HG03469 (cell line): ENCODE measurements around the gene ATP2A2.

ENCODE experiments used
- ATAC-seq: cut with Tn5 transposase; IDR thresholded peaks from one replicate; pipeline ENCODE4 v1.9.1; 2021; ENCODE audit warnings: mild to moderate bottlenecking, moderate library complexity, moderate number of reproducible peaks; ENCODE audit not compliant: unreplicated experiment

ATP2A2 gene

DNA sequence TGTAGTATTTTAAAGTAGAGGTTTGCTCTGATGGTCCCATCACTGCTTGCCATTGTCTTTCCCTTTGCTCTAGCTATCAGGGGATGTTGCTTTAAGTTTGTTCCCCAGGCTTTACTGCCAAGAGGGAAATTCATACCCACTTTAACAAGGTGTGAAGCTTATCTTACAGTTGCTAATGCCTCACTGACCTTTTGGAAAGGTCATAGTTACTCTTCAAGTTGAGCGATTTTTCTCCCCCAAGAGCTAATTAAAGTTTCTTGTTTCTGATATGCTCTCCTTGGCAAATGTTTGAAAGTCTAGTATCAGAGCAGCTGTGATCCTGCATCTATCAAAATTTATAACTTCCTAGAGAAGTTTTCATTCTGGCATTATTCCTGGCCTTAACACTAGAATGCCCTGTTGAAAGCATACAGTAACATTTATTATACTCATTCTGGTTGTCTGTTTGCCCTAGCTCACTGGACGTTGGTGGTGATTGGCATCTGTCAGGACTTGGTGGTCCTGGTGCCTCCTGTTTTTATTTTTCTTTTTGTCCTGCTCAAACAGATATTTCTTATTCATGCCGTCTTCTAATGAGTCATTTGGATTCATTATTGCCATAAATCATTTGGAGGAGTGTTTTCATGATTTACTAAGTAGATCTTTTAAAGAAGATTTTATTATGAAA lies 8.1 kb downstream of the ATP2A2 start:
- ATAC-seq = no peak

DNA sequence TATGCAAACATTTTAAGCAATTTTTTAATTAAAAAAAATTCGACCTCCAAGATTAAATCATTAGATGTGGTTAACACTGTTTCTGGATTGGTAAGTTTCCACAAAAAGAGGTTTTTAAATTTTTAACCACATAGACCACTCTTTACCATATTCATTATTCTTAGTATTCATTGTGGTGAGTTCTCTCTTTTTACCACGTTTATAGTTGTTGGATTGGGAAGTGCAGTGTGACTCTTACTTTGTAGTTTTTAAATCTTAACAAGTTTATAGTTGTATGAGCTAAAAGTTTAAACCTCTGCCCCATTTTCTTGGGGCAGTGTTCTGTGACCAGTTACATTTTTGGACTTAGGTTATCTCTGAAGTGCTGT lies 8.6 kb downstream of the ATP2A2 start:
- no peak for ATAC-seq

DNA sequence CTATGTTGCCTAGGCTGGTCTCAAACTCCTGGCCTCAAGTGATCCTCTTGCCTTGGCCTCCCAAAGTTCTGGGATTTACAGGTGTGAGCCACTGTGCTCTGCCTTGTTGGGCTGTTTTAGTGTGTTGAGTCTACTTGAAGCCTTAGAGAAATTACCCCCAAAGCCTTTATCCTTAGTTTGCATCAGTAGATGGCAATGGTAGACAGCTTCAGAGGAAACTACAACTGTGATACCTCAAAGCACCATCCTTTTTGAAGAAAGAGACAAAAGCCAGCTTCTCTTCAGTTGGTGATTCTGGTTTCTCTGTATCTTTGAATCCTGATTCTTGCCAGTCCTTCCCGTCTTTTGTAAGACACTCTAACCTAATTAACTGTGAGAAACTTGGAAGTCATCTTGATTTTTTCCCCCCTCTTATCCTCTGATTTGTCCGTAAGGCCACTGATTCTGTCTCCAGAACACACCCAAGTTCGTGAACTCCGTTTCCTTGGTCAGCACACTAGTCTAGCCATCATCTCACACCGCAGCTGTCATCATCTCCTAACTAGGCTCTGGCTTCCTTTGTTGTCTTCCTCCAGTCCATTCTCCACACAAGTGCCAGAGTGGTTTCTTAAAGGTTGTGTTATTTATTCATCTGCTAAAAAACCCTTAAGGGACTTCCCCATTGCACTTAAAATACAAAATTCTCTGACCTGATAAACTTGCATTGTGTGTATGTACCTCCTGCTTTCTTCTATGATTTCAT lies 20.2 kb downstream of the ATP2A2 start:
- ATAC-seq = no peak

DNA sequence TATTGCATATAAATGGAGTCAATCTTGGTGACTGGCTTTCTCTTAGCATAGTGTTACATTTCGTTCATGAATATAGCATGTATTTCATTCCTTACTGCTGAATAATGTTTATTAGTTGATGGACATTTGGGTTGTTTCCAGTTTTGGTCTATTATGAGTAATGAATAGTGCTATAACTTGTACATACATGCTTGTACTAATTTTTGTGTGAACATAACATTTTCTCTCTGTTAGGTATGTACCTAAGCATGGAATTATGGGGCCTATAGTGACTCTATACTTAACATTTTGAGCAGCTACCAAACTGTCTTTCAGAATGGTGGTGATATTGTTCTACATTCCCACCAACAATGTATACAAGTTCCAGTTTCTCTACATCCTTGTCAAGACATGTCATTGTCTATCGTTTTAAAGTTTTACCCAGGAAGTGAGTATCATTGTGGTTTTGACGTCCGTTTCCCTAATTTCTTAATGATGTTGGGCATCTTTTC lies 23.1 kb downstream of the ATP2A2 start:
- no peak for ATAC-seq

DNA sequence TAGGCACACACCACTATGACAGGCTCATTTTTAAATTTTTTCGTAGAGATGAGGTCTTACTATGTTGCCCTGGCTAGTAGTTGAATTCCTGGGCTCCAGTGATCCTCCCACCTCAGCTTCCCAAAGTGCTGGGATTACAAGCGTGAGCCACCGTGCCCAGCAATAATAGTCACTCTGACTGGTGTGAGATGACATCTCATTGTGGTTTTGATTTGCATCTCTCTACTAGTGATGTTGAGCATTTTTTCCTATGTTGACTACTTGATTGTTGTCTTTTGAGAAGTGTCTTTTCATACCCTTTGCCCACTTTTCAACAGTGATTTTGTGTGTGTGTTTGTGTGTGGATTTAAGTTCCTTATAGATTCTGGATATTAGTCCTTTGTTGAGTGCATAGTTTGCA lies 26.3 kb downstream of the ATP2A2 start:
- no peak for ATAC-seq

DNA sequence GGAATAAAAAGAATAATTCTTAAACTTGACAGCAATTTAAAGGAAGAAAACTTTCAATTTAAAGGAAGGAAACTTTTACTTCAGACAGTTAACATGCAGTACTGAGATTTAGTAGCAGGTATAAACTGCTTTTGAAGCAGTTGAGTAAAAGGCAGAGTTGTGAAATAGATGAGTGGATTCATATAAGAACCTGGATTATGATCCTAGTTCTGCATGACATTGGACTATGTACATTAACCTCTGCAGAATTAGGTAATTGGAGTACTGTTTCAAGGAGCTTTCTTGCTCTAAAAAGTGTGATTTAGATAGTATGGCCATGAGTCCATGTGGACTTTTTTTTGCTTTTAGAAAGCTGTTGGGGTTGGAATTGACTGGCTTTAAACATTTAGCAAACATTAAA lies 29.7 kb downstream of the ATP2A2 start:
- ATAC-seq = no peak

DNA sequence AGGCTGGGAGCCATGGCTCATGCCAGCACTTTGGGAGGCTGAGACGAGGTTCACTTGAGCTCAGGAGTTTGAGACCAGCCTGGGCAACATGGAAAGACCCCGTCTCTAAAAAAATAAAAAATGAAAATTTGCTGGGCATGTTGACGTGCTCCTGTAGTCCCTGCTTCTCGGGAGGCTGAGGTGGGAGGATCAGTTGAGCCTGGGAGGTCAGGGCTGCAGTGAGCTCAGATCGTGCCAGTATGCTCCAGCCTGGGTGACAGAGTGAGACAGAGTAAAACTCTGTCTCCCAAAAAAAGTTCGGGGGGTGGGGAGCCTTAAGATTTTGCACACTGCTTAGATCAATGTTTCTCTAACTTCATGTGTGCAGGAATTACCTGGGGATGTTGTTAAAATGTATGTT lies 30.9 kb downstream of the ATP2A2 start:
- no peak for ATAC-seq

DNA sequence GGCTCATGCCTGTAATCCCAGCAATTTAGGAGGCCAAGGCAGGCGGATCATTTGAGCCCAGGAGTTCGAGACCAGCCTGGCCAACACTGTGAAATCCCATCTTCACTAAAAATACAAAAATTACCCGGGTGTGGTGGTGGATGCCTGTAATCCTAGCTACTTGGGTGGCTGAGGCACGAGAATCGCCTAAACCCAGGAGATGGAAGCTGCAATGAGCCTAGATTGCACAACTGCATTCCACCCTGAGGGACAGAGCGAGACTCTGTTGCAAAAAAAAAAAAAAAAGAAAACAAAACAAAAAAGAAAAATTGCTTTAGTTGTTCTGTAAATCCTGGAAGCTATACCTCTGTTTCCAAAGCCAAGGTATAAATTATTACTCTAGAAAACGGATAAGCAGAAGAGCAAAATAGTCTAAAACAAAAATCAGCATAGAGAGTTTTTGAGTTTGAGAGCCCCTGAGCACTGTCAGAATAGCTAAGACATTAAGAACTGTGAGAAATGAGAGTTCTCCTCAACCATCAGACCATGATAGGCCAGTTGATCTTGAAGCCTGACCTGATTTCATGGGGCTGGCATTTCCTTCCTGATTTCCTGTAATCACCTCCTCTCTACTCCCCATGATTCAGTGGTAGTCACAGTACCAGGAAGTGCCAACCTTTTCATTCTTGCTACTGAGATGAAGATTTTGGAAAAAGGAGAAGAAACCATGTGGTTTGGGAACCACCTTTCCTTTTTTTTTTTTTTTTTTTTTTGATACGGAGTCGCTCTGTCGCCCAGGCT lies 31.7 kb downstream of the ATP2A2 start:
- ATAC-seq = no peak

DNA sequence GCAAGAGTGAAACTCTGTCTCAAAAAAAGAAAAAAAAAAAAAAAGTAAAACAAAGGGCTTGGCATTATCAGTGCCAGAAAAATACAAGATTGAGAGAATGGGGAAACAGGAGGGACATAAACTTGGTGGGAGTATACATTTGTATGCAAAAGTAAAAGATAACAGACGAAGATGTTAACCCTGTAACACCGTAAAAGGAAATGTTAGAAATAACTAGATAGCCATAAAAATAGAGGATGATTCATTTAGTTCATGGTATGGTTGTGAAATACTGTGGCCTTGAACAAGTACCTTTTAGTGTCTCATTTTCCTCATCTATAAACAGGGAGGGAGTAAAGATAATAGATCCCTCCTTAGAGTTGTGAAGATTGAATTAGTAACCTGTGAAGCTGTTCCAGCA lies 33.3 kb downstream of the ATP2A2 start:
- ATAC-seq = no peak

DNA sequence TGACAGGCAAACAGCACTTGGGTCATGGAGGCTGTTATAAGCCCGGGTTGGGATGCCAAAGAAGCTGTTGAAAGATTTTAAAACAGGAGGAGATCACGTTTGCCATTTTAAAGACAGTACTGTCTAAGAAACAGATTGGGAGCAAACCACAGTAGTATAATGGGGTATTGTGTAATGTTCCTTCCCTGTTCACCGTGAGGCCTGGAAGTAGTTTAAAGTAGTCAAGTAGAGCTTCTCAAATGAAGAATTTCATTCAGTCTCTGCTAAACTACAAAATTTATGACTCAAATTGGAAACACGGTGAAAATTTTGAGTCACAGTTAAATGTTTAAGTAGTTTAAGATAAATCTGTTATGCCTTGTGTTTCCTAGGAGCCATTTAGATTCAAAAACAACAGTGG lies 35.8 kb downstream of the ATP2A2 start:
- no peak for ATAC-seq

DNA sequence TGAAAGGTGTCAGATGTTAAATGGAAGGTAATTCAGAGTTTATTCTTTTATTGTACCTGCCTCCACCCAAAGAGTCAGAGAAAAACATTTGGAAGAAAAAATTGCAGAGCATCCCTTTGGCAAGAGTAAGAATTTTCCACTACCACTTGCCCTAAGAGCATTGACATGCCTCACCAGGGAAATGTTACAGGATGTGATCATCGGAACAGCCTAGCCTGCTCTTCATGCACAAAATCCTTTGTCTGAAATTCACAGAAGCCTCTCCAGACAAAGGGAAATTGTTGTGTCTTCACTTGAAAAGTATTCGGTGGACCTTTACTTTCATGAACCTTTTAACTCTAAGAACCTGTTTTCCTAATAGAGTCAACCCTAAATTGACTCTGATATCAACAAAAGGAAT lies 36.9 kb downstream of the ATP2A2 start:
- ATAC-seq = no peak

DNA sequence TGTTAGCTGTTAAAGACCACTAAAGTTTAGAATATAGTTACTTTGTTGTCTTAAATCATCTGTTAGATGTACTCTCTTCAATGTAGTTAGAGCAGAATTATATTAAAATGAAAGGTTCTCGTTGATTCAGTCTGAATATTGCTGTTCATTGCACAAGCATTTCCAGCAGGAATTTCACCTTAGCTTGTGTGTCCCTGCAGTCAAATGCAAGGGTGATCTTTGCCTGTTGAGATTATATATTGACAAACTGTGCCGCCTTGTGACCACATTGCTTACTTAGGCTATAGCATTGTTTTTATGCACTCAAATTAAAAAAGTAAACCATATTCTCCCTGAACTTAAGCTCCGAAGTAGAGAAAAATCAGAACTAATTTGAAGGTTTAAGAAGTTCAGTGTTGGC lies 39.5 kb downstream of the ATP2A2 start:
- no peak for ATAC-seq

DNA sequence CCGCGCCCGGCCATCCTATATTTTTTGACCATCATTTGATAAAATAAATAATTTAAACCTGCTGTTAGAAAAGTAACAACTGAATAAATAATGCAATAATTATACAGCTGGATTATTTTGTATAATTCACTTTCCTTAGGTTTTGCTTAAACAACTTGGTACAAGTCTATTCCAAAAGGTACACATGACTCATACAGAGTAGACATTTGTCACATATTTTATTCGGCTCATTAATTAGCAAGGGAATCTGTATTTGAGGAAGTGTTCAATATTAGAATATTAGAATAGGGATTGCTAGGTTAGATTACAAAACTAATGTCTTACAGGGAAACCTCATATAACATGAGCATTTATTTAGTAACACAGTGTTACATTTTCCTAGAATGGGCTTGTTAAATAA lies 48.7 kb downstream of the ATP2A2 start:
- no peak for ATAC-seq

DNA sequence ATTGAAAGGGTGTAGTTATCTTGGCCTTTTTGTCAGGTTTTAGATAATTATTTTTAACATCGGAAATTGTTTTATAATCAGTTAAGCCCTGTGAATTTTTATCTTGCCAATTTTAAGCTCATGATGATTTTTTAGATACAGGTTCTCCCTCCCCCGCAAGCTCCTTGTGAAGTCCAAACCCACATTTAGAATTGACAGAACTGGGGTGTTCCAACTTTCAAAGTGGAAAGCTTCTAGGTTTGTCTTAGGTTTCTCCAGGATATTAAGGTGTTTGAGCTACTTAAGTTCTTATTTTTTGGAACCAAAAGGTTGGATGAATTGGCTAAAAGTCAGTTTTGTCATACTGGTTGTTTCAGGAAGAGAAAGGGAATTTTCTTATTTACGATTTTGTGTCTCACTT lies 49.1 kb downstream of the ATP2A2 start:
- no peak for ATAC-seq

DNA sequence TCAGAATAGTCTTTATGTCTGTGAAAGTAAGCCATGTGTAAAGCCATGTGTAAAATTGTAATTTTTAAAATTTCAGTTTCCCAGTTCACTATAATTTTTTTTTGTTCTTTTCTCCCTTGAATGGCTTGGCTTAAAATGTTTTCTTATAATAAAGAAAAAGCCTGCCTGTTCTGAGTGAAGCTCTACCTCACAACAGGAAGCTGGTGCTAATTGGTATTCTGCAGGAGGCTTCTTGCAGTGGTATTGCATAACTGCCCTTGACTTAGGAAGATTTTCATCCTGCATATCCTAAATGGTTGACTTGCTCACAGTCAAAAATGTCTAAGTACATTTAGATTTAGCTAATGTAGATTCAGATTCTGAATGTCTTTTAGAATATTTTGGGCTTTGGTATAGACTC lies 49.5 kb downstream of the ATP2A2 start:
- ATAC-seq = no peak

DNA sequence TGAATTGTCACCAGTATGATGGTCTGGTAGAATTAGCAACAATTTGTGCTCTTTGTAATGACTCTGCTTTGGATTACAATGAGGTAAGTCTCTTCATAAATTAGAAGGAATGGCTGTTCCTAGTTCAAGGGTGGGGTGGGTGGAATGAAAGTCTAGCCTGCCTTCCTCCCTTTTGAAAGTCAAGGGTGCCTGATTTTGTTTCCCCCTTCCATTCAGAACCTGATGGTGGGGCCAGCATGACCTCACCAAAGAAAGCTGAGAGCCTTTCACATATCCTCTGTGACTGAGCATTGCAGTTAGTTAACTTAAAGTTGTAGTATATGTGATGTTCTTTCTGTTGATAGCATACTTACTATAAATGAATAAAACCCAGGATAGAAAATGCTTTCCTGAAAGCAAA lies 52.2 kb downstream of the ATP2A2 start:
- ATAC-seq = no peak

DNA sequence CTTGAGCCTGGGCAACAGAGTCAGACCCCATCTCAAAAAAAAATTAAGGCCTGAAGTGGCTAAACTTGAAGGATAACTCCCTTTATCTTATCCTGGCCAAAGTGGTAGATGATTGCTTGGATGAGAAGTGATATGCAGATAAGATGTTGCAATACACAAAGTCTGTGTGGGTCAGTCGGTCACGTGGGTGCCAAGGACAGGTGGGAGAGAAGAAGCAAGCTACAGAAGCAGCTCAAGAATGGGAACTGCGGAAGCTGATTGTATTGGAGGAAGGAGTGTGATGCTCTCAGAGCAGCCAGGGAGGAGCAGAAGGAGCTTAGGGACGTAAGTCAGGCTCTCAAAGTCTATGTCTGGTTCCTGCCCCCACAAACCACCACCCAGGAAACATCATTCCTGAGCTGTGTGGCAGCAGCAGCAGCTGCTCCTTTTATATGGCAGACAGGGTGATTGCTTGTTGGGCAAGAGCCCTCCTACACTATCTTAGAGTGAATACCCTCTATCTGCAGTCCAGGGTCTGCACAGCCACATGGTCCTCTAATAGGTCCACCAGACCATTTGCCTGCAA lies 54.5 kb downstream of the ATP2A2 start:
- no peak for ATAC-seq

DNA sequence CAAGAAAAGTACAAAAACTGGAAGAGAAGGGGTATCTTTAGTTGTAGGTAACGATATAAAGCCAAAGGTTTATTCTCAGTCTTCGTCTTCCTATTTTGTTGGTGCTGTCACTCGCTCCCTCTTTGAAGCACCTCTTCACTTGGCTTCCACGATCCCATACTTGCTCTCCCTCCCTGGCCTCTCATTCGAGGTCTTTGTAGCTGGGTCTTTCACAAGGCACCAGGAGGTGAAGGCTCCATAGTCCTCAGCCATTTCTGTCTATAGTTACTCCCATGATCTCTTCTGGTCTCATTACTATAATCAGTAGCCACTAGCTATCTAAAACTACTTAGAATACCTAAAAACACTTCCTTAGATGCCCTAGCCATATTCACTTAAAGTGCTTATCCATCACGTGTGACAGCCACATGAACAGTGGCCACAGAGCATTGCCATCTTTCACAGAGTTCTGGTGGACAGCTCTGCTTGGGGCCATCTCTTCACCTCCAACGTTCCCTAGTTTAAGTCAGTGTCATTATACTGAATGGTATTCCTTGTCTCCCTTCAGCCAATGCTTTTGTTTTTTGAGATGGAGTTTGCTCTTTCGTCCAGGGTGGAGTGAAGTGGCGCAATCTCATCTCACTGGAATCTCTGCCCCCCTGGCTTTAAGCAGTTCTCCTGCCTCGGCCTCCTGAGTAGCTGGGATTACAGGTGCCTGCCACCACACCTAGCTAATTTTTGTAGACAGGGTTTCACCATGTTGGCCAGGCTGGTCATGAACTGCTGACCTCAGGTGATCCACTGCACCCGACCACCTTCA lies 57.1 kb downstream of the ATP2A2 start:
- no peak for ATAC-seq

DNA sequence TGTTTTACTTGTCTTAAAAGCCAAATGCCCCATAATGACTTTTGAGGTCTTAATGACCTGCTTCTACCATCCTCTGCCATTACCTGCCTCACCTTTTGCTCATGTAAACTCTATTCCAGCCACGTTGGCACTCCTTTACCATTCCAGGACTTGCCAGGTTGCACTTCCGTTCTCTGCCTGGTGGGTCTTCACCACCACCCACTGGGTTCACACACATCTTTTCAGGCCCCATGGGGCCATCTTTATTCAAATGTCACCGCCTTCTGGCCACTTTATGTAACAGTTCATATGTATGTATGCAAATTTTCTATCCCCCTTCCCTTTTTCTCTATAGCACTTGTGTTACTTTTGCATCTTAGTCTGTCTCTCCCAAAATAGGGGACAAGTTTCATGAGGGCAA lies 57.7 kb downstream of the ATP2A2 start:
- no peak for ATAC-seq

DNA sequence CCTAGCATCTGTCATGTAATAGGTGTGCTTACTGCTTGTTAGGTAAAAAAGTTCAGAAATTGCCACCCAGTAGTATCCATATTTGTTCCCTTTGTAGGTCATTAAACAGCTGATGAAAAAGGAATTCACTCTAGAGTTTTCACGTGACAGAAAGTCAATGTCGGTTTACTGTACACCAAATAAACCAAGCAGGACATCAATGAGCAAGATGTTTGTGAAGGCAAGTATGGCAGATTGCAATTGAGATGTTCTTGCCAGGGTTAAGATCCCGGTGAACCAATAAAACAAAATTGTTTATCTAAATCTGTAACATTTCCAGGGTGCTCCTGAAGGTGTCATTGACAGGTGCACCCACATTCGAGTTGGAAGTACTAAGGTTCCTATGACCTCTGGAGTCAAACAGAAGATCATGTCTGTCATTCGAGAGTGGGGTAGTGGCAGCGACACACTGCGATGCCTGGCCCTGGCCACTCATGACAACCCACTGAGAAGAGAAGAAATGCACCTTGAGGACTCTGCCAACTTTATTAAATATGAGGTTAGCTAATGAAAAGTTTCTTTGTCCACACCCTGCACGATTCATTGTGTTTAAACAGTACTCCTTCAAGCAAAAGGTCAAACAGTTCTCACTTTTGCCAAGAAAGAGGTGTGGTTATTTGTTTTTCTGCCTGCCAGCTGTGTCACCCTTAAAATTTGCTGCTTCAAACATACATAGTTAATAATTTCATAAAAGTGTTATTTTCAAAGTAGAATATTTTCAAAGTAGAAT lies 58.3 kb downstream of the ATP2A2 start:
- ATAC-seq = no peak
